ELF-1 (cell line): ENCODE data around the gene TTC34.
"Not testable (repeated sequence)": the region's sequence is repeated elsewhere in the genome, so short reads cannot be mapped to it uniquely, and the experiment has no call there.

Experiments
- DNase-seq: peaks from one replicate; pipeline ENCODE4 v3.0.0-alpha.2; 2016; ENCODE audit warnings: low read depth, low spot score

TTC34 gene

DNA sequence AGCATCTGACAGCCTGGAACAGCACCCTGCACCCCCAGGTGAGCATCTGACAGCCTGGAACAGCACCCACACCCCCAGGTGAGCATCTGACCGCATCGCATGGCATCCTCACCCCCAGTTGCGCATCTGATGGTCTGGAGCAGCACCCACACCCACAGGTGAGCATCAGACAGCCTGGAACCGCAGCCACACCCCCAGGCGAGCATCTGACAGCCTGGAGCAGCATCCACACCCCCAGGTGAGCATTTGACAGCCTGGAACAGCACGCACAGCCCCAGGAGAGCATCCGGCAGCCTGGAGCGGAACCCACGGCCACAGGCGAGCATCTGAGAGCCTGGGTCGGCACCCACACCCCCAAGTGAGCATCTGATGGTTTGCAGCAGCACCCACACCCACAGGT, 118.6 kb downstream of the TTC34 start:
- DNase-seq: not testable (repeated sequence)

DNA sequence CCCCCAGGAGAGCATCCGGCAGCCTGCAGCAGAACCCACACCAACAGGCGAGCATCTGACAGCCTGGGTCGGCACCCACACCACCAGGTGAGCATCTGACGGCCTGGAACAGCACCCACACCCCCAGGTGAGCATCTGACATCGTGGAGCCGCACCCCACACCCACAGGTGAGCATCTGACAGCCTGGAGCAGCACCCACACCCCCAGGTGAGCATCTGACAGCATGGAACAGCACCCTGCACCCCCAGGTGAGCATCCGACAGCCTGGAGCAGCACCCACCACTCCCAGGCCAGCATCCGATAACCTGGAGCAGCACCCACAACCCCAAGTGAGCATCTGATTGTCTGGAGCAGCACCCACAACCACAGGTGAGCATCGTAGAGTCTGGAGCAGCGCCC, 124.8 kb downstream of the TTC34 start:
- not testable (repeated sequence) for DNase-seq

DNA sequence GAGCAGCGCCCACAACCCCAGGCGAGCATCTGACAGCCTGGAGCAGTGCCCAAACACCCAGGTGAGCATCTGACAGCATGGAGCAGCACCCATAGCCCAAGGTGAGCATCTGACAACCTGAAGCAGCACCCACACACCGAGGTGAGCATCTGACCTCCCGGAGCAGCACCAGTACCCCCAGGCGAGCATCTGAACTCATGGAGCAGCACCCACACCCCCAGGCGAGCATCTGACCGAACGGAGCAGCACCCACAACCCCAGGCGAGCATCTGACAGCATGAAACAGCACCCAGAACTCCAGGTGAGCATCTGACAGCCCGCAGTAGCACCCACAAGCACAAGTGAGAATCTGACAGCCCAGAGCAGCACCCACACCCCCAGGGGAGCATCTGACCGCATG, 129.8 kb downstream of the TTC34 start:
- DNase-seq: not testable (repeated sequence)

DNA sequence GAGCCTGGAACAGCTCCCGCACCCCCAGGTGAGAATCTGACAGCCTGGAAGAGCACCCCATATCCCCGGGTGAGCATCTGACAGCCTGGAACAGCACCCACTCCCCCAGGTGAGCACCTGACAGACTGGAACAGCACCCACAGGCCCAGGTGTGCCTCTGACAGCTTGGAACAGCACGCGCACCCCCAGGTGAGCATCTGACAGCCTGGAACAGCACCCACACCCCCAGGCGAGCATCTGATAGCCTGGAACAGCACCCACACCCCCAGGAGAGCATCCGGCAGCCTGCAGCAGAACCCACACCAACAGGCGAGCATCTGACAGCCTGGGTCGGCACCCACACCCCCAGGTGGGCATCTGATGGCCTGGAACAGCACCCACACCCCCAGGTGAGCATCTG, 141.7 kb downstream of the TTC34 start:
- not testable (repeated sequence) for DNase-seq

DNA sequence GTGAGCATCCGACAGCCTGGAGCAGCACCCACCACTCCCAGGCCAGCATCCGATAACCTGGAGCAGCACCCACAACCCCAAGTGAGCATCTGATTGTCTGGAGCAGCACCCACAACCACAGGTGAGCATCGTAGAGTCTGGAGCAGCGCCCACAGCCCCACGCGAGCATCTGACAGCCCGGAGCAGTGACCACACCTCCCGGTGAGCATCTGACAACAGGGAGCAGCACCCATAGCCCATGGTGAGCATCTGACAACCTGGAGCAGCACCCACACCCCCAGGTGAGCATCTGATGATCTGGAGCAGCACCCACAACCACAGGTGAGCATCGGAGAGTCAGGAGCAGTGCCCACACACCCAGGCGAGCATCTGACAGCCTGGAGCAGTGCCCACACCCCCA, 143.6 kb downstream of the TTC34 start:
- not testable (repeated sequence) for DNase-seq

DNA sequence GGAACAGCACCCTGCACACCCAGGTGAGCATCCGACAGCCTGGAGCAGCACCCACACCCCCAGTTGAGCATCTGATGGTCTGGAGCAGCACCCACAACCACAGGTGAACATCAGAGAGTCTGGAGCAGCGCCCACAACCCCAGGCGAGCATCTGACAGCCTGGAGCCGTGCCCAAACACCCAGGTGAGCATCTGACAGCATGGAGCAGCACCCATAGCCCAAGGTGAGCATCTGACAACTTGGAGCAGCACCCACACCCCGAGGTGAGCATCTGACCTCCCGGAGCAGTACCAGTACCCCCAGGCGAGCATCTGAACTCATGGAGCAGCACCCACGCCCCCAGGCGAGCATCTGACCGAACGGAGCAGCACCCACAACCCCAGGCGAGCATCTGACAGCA, 144.4 kb downstream of the TTC34 start:
- not testable (repeated sequence) for DNase-seq

DNA sequence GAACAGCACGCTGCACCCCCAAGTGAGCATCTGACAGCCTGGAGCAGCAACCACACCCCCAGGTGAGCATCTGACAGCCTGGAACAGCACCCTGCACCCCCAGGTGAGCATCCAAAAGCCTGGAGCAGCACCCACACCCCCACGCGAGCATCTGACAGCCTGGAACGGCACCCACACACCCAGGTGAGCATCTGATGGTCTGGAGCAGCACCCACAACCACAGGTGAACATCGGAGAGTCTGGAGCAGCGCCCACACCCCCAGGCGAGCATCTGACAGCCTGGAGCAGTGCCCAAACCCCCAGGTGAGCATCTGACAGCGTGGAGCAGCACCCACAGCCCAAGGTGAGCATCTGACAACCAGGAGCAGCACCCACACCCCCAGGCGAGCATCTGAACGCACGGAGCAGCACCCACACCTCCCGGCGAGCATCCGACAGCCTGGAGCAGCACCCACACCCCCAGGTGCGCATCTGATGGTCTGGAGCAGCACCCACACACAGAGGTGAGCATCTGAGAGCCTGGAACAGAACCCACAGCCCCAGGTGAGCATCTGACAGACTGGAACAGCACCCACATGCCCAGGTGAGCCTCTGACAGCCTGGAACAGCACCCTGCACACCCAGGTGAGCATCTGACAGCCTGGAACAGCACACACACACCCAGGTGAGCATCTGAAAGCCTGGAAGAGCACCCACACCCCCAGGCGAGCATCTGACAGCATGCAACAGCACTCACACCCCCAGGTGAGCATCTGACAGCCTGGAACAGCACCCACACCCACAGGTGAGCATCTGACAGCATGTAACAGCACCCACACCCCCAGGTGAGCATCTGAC, 145.7 kb downstream of the TTC34 start:
- not testable (repeated sequence) for DNase-seq

DNA sequence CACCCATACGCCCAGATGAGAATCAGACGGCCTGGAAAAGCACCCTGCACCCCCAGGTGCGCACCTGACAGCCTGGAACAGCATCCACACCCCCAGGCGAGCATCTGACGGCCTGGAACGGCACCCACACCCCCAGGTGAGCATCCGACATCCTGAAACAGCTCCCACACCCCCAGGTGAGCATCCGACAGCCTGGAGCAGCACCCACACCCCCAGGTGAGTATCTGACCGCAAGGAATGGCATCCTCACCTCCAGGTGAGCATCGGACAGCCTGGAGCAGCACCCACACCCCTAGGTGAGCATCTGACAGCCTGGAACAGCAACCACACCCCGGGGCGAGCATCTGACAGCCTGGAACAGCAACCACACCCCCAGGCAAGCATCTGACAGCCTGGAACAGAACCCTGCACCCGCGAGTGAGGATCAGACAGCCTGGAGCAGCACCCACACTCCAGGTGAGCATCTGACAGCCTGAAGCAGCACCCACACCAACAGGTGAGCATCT, 147.0 kb downstream of the TTC34 start:
- not testable (repeated sequence) for DNase-seq

DNA sequence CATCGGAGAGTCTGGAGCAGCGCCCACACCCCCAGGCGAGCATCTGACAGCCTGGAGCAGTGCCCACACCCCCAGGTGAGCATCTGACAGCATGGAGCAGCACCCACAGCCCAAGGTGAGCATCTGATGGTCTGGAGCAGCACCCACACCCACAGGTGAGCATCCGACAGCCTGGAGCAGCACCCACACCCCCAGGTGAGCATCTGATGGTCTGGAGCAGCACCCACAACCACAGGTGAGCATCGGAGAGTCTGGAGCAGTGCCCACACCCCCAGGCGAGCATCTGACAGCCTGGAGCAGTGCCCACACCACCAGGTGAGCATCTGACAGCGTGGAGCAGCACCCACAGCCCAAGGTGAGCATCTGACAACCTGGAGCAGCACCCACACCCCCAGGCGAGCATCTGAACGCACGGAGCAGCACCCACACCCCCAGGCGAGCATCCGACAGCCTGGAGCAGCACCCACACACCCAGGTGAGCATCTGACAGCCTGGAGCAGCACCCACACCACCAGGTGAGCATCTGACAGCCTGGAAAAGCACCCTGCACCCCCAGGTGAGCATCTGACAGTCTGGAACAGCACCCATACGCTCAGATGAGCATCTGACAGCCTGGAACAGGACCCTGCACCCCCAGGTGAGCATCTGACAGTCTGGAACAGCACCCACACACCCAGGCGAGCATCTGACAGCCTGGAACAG, 147.6 kb downstream of the TTC34 start:
- not testable (repeated sequence) for DNase-seq

DNA sequence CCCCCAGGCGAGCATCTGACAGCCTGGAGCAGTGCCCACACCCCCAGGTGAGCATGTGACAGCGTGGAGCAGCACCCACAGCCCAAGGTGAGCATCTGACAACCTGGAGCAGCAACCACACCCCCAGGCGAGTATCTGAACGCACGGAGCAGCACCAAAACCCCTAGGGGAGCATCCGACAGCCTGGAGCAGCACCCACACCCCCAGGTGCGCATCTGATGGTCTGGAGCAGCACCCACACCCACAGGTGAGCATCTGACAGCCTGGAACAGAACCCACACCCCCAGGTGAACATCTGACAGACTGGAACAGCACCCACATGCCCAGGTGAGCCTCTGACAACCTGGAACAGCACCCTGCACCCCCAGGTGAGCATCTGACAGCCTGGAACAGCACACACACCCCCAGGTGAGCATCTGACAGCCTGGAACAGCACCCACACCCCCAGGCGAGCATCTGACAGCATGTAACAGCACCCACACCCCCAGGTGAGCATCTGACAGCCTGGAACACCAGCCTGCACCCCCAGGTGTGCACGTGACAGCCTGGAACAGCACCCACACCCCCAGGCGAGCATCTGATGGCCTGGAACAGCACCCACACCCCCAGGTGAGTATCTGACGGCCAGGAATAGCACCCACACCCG, 148.4 kb downstream of the TTC34 start:
- not testable (repeated sequence) for DNase-seq

DNA sequence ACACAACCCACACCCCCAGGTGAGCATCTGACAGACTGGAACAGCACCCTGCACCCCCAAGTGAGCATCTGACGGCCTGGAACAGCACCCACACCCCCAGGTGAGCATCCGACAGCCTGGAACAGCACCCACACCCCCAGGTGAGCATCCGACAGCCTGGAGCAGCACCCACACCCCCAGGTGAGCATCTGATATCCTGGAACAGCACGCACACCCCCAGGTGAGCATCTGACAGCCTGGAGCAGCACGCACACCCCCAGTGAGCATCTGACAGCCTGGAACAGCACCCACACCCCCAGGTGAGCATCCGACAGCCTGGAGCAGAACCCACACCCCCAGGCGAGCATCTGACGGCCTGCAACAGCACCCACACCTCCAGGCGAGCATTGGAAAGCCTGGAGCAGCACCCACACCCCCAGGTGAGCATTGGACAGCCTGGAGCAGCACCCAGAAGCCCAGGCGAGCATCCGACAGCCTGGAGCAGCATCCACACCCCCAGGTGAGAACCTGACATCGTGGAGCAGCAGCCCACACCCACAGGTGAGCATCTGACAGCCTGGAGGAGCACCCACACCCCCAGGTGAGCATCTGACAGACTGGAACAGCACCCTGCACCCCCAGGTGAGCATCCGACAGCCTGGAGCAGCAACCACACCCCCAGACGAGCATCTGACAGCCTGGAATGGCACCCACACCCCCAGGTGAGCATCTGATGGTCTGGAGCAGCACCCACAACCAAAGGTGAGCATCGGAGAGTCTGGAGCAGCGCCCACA, 149.2 kb downstream of the TTC34 start:
- not testable (repeated sequence) for DNase-seq

DNA sequence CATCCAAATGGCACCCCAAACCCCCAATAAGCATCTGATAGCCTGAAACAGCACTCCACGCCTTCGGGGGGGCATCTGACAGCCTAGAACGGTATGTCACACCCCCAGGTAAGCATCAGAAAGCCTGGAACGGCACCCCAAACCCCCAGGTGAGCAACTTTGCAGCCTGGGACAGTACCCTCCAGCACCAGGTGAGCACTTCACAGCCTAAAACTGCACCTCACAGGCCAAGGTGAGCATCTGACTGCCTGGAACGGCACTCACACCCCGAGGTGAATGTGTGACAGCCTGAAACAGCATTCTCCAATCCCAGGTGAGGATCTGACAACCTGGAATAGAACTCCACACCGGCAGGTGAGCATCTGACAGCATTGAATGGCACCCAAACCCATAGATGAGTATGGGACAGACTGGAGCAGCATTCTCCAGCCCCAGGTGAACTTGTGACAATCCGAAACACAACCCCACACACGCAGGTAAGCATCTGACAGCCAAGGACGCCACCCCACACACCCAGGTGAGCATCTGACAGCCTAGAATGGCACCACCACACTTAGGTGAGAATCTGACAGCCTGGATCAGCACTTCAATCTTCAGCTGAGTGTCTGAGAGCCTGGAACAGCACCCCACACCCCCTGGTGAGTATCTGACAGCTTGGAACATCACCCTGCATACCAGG, 150.4 kb downstream of the TTC34 start:
- no peak for DNase-seq

DNA sequence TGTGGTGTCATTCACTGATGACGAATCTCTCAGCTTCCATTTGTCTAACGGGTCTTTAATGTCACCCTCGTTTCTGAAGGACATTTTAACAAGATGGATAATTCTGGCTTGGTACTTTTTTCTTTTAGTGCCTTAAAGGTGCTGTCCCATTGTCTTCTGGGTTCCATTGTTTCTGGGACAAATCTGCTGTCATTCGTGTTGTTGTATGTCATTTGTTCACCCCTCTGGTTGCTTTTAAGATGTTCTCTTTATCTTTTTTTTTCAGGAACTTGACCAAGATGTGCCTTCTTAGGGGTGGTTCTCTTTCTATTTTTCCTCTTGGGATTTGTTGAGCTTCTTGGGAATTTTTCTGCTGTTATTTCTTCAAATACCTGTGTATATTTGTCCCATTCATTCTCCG, 154.7 kb downstream of the TTC34 start:
- no peak for DNase-seq

DNA sequence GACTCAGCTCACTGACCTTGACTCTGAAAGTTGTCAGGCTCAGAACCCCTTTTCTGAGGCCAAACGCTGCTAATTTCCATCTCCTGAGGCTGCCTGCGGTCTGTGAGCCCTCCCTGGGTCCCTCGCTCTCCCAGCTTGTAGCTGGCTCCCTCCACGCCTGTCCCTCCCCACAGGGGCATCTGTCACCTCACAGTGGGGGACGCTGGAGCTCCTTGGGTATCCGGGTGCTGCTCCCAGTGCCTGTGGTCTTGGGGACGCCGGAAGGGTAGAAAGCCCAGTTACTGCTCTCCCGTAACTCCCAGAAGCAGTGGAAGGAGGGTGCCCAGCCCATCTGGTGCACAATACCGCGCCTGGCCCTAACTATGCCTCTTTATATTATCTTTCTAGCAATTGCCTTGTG, 155.7 kb downstream of the TTC34 start:
- DNase-seq: no peak

DNA sequence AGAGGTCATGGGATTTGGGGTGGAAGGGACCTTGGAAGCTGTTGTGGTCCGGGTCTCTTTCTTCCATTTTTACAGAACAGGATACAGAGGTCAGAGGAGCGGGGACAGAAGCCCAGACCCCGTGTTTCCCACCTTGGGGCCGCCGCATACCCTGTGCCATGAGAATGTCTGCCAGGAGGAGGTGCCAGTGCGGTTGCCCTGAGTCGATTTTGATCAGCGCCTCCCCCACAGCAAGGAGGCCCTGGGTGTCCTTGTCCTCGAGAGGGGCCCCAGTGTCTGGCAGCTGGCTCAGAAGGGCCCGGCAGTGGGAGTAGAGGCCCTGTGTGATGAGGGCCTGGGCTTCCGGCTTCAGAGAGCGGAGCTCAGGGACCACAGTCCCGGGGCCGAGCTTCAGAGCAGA, 156.3 kb downstream of the TTC34 start:
- DNase-seq: no peak

DNA sequence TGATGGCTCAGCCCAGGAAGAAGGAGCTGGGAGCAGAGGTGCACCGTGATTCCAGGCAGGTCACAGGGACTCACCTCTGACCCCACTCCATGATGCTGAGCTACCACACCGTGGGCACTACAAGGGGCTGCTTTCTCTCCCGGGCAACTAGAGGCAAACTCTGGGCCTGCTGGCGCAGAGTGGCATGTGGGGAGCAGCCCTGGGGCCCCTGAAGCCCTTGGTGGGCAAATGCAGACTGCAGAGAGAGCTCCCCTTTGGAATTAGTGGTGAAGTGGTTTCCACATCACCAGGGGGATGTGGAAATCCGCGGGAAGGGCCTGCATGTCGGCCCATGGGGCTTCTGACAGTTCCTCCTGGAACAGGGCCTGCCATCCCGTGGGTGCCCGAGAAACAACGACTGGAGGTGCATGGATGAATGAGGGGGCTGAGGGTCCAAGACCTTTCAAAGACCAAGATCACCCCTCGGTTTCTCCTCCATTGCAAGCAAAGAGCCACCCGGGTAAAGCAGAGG, 156.8 kb downstream of the TTC34 start:
- no peak for DNase-seq

DNA sequence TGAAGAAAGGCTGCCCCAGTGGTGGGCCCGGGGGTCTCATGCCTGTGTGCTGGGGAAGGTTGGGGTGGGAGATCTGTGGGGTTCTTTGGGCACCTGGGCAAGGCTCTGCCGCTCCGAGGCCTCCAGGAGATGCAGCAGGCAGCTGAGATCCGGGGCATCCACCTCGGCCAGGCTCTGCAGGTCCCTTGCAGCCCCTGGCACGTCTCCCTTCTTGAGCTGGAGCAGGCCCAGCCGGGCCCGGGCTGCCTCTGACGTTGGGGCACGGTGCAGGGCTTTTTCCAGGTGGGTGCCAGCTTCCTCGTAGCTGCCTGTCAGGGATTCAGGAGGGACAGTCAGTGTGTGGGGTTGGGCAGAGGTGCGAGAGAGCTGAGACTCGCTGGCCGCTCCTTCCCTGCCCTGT, 157.3 kb downstream of the TTC34 start:
- no peak for DNase-seq

DNA sequence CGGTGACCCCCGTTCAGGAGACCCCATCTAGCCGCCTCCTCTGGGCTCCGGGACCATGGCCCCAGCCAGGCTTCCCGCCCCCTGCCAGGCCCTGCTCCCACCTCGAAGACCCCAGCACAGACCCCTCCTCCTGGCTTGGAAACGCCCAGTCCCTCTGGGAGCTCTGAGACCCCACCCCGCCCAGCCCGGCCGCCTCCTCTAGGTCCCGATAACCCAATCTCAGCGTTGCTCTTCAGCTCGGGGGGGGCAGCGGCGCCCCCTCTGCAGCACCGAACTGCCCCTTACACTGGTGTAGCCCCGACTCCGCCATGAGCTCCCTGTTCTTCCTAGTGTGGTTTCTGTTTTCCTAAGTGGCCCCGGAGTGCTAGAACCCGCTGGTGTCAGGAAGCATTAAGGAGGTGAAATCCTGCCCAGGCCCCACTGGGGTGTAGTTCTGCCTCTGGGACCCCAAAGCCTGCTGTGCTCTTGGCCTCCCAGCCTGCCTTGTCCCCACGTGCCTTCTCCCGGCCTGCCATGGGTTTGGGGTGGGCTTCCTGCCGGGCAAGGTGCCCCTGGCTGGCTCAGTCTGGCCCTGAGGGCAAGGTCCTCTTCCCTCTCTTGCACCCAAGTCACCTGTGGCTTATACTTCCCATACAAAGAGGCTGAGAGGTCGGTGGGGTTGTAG, 157.9 kb downstream of the TTC34 start:
- no peak for DNase-seq

DNA sequence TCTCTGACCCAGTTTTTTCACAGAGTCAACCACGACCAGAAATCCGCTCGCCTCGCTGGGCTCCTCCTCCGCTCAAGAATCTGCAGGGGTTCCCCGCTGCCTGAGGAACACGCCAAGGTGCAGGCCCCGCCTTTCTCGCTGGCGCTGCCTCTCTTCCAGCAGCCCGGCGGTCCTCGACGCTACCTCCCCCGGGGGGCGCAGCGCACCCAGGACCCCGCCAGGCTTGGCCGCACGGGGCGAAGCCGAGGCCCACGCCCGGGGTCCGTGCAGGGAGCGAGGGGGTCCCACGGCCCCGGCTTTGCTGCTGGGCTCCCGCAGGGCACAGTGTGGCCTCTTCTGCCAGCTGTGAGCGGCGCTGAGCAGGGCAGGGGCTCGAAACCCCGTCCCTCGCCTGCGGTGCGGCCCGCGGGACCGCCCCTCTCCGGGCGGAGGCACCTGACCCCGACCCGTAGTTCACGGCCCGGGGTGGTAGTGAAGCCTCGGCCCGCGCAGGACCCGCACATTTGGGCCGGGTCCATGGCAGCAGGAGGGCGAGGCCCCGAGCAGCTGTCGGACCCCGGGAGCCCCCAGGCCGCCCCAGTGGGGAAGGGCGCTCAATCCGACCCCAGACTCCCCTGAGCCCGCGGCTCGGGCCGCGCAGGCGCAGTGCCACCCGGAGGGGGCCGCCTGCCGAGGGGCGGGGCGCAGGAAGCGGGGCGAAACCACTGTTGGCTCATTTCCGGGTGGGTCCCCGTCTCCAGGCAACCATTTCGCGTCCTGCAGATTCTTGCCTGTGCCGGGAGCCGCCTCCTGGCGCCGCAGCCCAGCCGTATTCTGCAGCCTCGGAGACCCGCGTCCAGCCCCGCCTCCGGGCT, 158.7 kb downstream of the TTC34 start:
- peak; percentile 95 for DNase-seq
